Thoracic aorta (tissue), 2 donors: ENCODE data around the gene PRKAR2A. TPM values are rescaled to one million over a fixed set of nuclear protein-coding genes. Genes with fewer than 3 reads are reported as not detected.

Experiments used
- ATAC-seq: fragments of 150-250 bp; one replicate; pipeline ENCODE4 v1.8.0; 2017; ENCODE audit warnings: low read depth; ENCODE audit not compliant: insufficient number of reproducible peaks, low FRiP score
- DNase-seq: peaks from one replicate; pipeline ENCODE4 v3.0.0-alpha.2; 2020; ENCODE audit warnings: low spot score
- H3K27ac ChIP-seq, 2 donors: fragments of 200-600 bp; sonication (generic); 1 replicate in 1 of 2; 2 replicates in 1 of 2; pipeline ENCODE4 v1.5.1; 2016; ENCODE audit warnings: mild to moderate bottlenecking in 2 of 2, moderate library complexity in 2 of 2
- H3K27me3 ChIP-seq: fragments of 200-600 bp; sonication (generic); replicated peaks from 2 replicates; pipeline ENCODE4 v1.6.0; 2016; ENCODE audit warnings: mild to moderate bottlenecking; ENCODE audit not compliant: insufficient read depth
- H3K36me3 ChIP-seq: fragments of 200-600 bp; sonication (generic); one replicate; pipeline ENCODE4 v1.5.1; 2016
- H3K4me1 ChIP-seq, 2 donors: fragments of 200-600 bp; sonication (generic); 1 replicate in 1 of 2; 2 replicates in 1 of 2; pipeline versions ENCODE4 v1.5.1 to v1.6.0; 2016; ENCODE audit warnings: low read depth in 2 of 2, mild to moderate bottlenecking in 1 of 2; ENCODE audit not compliant: control insufficient read depth in 1 of 2
- H3K4me3 ChIP-seq: fragments of 200-600 bp; sonication (generic); 2 replicates; pipeline ENCODE4 v1.5.1; 2016; ENCODE audit warnings: mild to moderate bottlenecking
- H3K9me3 ChIP-seq: fragments of 200-600 bp; sonication (generic); 2 replicates; pipeline ENCODE4 v1.5.1; 2016
- CTCF ChIP-seq: fragments of 200-600 bp; sonication (generic); IDR thresholded peaks from one replicate; pipeline ENCODE4 v1.5.1; 2019; ENCODE audit warnings: antibody characterized with exemption
- total RNA-seq, 2 donors: library from RNA; depleted of rRNA; stranded (reverse); fragments of >200 nt; gene quantifications; one replicate each; pipeline versions ENCODE4 v1.1.0 to v1.2.3, GENCODE V29; 2016

PRKAR2A gene
- total RNA-seq, 2 donors from 2014 or later, result 66.4 to 69.5 TPM

GRCh38 chr3:48863122-48863521 is 15.4 kb upstream of the PRKAR2A start:
- TF ChIP-seq CTCF, result no peak
- DNase-seq (no peak), ATAC-seq (no peak)
- Histone ChIP-seq H3K4me3 (no peak overlapping the region), H3K4me1 (no peaks in the 10 kb centered on the region), H3K27me3 (no peaks in the 10 kb centered on the region), H3K27ac (no peak overlapping the region), H3K36me3 (peaks cover 25% of the 10 kb centered on the region), H3K9me3 (no peaks in the 10 kb centered on the region)

GRCh38 chr3:48859206-48859605 is 11.5 kb upstream of the PRKAR2A start:
- Histone ChIP-seq H3K36me3 (peaks cover 32% of the 10 kb centered on the region), H3K9me3 (no peaks in the 10 kb centered on the region), H3K27ac (no peak overlapping the region), H3K27me3 (no peaks in the 10 kb centered on the region), H3K4me3 (no peak overlapping the region), H3K4me1 (no peaks in the 10 kb centered on the region)
- no peak for TF ChIP-seq CTCF
- ATAC-seq, result no peak
- no peak for DNase-seq

GRCh38 chr3:48858709-48859108 is 11.0 kb upstream of the PRKAR2A start:
- H3K4me3 ChIP-seq, result no peak overlapping the region
- H3K36me3 ChIP-seq, result peaks cover 32% of the 10 kb centered on the region
- no peak for ATAC-seq
- no peak for TF ChIP-seq CTCF
- no peaks in the 10 kb centered on the region for H3K27me3 ChIP-seq
- no peak overlapping the region for H3K27ac ChIP-seq
- no peaks in the 10 kb centered on the region for H3K4me1 ChIP-seq
- no peak for DNase-seq
- H3K9me3 ChIP-seq, result no peaks in the 10 kb centered on the region

- H3K4me1 ChIP-seq, result no peaks in the 10 kb centered on the region
- peaks cover 30% of the 10 kb centered on the region for H3K36me3 ChIP-seq
- H3K27me3 ChIP-seq, result no peaks in the 10 kb centered on the region
- DNase-seq, result no peak
- H3K4me3 ChIP-seq, result no peak overlapping the region
- no peak for ATAC-seq
- H3K27ac ChIP-seq, result no peak overlapping the region
- no peak for TF ChIP-seq CTCF
- H3K9me3 ChIP-seq, result no peaks in the 10 kb centered on the region
Measured at GRCh38 chr3:48857641-48858040, 10.0 kb upstream of the PRKAR2A start.

GRCh38 chr3:48856469-48856868 is 8.8 kb upstream of the PRKAR2A start:
- Histone ChIP-seq H3K9me3 (no peaks in the 10 kb centered on the region), H3K36me3 (peaks cover 22% of the 10 kb centered on the region)
- no peak for DNase-seq

More at GRCh38 chr3:48856469-48856868, 8.8 kb upstream of the PRKAR2A start:
- no peak for ATAC-seq
- TF ChIP-seq CTCF, result no peak
- H3K4me1 ChIP-seq, result peaks cover 0 to 6% of the 10 kb centered on the region in 2 donors
- no peak overlapping the region for H3K27ac ChIP-seq
- no peak overlapping the region for H3K4me3 ChIP-seq
- H3K27me3 ChIP-seq, result no peaks in the 10 kb centered on the region
